ENCODE data around the gene ACSBG1.

- TF ChIP-seq CTCF (IDR thresholded peaks at IDR 0.05; ENCODE audit: borderline replicate concordance, extremely low read depth, low read length, poor library complexity, severe bottlenecking): no peak
- no peak for TF ChIP-seq EZH2 (IDR thresholded peaks at IDR 0.05; ENCODE audit: borderline replicate concordance, low read depth, low read length, severe bottlenecking)
Observed at GRCh38 chr15:78239811-78240210, 5.4 kb upstream of the ACSBG1 start.

Data from DND-41 (cell line).